Erythroblast (primary cell): ENCODE data around the gene ERCC5.

Source experiments
- GATA1 ChIP-seq: IDR thresholded peaks from 2 replicates; pipeline ENCODE4 v1.6.1; 2011; ENCODE audit warnings: low read depth, mild to moderate bottlenecking, control low read depth, low read length, moderate library complexity
- POLR2A ChIP-seq: IDR thresholded peaks from 2 replicates; pipeline ENCODE4 v1.6.1; 2011; ENCODE audit warnings: mild to moderate bottlenecking, low read length

GRCh38 chr13:102904408-102904862 is 58.6 kb downstream of the ERCC5 start:
- no peak for TF ChIP-seq POLR2A
- TF ChIP-seq GATA1, result no peak
